HT1080 (cell line): Measurements from ENCODE around the gene AXIN1. TPM values are rescaled to one million over a fixed set of nuclear protein-coding genes. Genes with fewer than 3 reads are reported as not detected.
"Not testable (repeated sequence)": the region's sequence is repeated elsewhere in the genome, so short reads cannot be mapped to it uniquely, and the experiment has no call there.

ENCODE experiments used
- DNase-seq: peaks from one replicate; pipeline ENCODE4 v3.0.0-alpha.2; 2015; ENCODE audit warnings: low read depth
- total RNA-seq: library from RNA; depleted of rRNA; stranded (reverse); fragments of >200 nt; shearing (Covaris generic); gene quantifications from 2 replicates; pipeline ENCODE4 v1.2.3, GENCODE V29; 2014

Gene AXIN1
- total RNA-seq, 1 experiment from 2014 or later = 24.5 TPM

DNA sequence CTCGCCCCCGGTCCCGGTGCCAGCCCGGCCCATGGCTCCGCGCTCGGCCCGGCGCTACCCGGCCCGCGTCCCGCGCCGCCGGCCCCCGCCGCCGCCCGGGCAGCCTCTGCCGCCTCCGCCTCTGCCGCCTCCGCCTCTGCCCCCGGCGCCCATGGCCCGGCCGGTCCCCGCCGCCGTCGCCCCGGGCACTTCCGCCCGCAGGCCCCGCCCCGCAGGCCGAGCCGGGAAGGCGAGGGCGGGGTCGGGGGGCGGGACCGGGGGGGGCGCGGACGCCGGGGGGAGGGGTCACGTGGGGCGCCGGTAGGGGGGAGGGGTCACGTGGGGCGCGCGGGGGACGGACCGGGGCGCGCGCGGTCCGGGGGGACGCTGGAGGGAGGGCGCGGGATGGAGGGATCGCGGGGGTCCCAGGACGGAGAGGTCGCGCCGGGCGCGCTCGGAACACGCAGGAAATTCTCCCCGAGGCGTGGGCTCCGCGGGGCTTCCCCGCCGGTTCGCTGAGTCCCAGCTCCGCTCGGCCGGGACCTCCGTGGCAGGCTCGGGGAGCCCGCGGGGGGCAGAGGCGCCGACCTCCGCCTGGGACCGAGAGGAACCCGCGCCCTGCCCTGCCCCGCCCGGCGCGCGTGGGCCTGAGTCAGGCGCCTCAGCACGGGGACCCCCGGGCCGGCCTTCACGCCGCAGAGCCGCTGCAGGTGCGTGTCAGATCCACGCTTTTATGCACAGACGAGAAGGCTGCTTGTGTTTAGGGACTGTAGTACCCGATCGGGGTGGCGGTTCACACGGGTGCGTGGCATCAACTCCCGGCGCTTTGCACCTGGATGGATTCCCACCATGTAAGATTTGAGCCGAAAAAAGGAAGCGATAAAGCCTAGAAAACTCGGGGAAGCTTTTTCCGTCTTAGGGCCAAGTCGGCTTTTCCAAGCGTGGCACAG, 29.5 kb upstream of the AXIN1 start, which contains the start of gene PGAP6:
TSS of gene PGAP6 (minus strand) at position 190 of the 929 bp plus-strand sequence. CDS start at position 33, 157 bp downstream.
- DNase-seq = no peak

DNA sequence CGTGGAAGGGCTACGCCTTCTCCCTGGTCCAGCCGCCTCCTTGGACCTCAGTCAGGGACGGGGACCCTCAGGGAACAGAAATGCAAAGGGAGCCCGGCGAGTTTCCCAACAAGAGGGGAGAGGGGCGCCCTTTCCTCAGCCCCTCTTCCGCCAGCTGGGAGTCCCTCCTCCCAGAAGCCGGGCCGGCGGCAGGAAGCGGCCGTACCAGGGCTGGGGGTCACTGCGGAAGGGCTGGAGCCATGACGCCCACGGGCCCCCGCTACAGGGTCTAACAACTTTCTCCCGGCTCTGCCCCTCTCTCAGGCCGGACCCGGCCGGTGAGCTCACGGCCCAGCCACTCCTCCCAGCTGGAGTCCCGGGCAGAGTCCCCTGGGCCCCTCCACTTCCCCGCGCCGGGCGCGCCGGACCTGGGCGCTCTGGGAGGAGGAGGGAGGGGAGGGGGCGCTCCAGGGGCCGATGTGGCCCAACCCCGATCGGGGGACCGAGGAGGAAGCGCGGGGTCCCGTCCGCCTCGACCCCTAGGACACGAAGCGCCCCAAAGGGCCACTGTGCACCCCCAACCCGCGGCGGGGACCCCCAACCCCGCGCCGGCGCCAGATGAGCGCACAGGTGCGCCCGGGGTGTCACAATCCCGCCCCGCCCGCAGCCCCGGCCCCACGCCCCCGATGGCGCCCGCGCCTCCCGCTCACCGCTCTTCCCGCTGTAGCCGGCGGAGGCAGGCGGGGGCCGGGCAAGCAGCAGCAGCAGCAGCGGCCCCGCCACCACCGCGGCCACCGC, 28.7 kb upstream of the AXIN1 start:
- no peak for DNase-seq

DNA sequence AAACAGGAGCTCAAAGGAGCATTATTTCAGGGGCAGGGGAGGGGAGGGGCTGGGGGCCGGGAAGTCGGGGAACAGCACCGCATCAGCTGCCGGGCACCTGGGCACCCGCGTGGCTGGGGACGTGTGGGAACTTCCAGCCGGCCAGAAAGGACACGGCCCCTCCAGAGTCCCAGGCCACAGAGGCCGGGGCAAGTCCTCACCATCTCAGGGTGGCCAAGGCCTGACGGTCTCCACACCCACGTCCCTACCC, 28.2 kb upstream of the AXIN1 start:
- no peak for DNase-seq

DNA sequence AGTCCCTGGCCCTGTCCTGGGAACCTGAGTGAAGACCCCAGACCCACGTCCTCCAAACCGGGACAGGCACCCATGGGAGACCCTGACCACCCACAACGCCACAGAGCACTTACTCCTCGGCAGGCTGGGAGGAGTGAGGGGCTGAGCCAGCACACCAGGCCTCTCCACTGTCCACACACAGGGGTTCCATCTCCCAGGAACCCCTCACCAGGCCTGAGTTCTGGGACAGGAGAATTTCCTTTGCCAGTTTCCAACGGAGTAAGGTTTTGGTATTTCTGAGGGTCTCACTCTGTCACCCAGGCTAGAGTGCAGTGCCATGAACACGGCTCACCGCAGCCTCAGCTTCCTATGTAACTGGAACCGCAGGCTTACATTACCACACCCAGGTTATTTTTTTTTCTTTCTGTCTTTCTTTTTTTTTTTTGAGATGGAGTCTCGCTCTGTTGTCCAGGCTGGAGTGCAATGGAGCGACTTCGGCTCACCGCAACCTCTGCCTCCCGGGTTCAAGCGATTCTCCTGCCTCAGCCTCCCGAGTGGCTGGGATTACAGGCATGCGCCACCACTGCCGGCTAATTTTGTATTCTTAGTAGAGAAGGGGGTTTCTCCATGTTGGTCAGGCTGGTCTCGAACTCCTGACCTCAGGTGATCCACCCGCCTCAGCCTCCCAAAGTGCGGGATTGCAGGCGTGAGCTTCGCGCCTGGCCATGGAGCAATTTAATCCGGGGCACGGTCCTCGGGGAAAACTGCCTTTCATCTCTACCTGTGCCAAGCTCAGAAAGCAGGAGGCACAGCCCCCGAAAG, 27.6 kb upstream of the AXIN1 start:
- no peak for DNase-seq

DNA sequence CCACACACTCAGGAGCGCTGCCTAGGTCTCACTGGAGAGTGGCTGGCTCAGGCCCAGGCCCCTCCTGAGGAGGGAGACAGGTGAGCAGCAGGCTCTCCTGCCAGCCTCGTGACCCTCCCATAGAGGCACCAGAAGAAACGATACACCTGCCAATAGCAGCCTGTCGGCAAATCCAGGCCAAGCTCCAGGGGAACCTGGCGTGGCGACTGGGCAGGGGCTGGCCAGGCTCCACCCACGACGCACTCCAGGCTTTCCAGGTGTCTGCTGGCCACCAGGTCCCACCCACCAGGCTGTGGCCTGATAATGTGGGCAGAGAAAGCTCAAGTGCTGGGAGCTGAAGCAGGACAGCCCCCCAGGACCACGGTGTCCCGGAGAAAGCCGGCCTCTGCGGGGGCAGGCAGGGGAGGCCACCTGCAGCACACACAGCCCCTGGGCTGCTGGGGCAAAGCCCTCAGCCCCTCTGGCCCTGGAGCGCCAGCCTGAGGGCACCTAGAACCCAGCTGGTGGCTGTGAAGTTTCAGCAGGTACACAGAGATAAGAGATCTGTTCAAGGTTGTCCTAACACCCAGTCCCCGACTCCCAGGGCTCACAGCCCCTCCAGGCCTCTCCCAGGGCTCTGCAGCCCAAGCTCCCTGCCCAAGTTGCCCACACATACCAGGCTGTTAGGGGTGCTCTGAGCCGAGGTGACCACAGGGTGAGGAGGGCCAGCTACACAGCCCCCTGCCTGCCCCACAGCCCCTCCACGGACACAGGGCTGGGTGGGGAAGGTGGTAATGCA, 26.8 kb upstream of the AXIN1 start:
- DNase-seq = no peak

DNA sequence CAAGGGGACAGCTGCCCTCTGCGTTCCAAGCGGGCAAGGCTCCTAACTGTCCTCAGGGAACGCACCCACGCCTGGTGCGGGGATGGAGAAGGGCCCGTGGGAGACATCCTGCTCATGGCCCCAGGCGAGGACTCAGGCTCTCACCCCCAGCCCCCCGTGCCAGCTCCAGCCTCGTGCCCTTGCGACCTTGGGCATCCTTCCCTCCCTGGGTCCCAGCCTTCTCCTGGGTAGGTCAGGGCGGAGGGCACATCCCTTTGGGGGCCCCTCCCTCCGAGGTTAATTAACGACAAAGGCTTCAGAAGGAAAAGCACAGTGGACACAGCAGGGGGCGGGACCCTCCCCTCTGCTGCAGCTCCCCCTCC, 26.3 kb upstream of the AXIN1 start:
- no peak for DNase-seq

DNA sequence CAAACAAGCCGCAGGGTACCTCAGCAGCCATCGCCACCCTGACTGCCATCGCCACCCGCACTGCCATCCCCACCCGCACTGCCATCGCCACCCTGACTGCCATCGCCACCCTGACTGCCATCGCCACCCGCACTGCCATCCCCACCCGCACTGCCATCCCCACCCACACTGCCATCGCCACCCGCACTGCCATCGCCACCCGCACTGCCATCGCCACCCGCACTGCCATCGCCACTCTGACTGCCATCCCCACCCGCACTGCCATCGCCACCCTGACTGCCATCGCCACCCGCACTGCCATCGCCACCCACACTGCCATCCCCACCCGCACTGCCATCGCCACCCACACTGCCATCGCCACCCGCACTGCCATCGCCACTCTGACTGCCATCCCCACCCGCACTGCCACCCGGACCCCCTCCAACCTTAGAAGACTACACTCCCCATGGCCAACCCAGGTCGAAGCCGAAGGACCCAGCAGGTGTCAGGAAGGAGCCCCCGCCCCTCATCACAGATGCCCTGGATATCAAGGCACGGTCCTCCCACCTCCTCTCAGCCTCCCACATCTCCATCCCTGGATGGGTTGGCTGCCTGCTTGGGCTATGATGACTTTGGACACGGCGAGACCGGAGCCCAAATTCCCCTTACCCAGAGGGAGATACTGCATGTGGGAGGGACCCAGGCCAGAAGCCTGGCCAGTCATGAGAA, 25.7 kb upstream of the AXIN1 start:
- DNase-seq = not testable (repeated sequence)

DNA sequence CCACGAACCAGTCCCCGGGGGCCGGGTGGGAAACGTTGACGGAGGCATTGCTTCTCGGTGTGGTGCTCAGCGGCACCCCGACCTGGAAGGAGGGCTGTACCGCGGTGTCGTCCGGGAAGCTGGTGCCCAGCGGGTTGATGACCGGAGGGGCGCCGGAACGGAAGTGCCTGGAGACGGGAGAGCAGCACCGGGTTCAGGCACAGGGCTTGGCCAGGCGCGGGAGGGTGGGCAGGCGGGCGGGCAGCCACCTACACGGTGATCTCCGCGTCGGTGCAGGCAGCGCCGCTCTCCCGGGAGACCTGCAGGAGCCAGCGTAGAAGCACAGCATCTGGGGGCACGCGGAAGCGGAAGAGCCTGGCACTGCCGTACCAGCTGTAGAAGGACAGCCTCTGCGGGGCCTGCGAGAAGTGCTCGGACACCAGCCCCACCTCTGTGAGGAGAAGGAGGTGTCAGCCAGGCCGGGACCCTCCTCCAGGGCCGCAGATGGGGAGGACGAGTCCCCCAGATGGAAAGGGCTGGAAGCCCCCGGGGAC, 25.0 kb upstream of the AXIN1 start:
- no peak for DNase-seq

DNA sequence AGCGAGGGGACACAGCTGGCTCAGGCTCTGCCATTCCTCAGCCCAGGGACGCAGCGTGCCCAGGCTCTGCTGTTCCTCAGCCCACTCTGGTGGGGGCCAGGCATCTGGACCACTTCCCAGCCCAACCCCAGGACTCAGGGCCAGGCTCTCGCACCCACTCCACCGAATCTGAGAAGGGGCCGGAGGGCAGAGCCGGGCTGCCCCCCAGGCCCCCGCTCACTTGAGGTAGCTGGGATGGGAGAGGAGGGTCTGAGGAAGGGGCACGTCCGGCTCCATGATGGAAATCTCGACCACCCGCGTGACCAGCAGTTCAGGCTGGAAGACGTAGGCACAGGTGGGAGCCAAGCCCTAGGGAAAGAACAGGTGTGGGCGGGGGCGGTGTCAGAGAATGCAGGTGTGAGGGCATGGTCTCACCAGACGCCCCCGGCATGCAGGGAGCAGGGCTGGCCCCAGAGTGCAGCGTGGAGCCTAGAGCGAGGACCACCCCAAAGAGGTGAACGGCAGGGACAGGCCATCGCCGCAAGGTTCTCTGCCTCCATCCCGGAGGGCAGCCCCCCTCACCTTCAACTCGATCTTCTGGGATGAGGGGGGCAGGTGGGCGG, 24.4 kb upstream of the AXIN1 start:
- DNase-seq = no peak

DNA sequence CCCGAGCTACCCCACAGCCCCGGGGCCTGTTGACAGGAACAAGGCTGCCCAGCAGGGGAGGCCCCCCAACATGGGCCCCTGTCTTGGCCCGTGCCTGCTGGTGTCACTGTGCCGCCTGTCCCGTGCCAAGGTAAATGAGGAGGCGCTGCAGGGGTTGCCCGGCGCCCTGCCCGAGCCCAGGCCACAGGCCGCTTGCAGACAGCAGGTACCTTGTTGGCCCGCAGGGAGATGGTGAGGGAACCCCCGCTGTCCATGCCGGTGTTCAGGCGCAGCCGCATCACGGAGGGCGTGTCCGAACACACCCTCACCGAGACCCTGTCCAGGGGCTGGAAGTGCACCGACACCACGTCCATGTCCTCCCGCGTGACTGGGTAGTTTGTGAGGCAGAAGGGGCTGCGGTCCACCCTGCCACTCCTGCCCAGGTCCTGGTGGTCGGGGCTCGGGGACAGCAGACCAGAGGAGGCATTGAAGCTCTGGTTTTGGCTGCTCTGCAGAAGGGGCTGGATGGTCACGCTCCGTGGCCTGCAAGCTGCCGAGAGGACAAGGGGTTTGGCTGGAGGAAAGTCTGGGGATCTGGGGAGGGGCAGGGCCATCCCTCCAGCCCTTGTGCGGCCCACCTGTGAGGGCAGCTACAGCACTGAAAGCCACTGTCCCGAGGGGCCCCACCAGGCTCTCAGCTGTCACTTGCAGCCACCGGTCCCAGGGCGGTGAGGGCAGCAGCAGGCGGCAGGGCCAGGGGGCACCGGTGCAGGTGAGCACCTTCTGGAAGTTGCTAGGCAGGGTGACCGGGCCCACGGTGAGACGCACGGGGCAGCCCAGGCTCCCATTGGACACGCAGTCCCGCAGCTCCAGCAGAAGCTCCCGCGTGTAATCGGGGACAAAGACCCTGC, 23.6 kb upstream of the AXIN1 start:
- DNase-seq = no peak

DNA sequence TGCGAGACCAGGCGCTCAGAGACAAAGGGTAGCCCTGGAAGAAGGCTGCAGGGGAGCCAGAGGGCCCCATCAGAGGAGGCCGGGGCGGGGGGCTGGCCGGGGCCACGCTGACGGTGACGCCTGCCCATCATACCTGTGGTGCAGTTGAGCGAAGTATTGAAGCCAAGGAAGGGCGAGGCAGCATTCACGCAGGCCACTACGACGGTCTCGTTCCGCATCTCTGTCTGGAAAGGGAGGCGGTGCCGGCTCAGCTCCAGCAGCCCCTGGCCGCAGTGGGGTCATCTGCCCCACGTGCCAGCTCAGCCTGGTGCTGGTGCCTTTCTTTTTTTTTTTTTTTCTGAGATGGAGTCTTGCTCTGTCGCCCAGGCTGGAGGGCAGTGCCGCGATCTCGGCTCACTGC, 22.7 kb upstream of the AXIN1 start:
- no peak for DNase-seq

DNA sequence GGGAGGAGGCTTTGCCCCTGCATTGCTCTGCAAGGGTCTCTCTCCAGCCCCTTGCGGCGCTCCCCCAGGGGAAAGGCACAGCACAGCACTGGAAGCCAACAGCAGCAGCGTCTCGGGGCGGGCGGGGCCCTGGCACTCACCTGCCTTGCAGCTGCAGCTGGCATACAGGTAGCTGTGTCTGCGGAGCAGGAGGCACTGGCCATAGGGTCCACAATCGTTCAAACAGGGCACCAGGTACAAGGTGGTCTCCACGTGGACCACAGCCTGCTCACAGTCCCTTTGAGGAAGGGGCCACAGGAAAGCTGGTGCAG, 22.0 kb upstream of the AXIN1 start:
- no peak for DNase-seq

DNA sequence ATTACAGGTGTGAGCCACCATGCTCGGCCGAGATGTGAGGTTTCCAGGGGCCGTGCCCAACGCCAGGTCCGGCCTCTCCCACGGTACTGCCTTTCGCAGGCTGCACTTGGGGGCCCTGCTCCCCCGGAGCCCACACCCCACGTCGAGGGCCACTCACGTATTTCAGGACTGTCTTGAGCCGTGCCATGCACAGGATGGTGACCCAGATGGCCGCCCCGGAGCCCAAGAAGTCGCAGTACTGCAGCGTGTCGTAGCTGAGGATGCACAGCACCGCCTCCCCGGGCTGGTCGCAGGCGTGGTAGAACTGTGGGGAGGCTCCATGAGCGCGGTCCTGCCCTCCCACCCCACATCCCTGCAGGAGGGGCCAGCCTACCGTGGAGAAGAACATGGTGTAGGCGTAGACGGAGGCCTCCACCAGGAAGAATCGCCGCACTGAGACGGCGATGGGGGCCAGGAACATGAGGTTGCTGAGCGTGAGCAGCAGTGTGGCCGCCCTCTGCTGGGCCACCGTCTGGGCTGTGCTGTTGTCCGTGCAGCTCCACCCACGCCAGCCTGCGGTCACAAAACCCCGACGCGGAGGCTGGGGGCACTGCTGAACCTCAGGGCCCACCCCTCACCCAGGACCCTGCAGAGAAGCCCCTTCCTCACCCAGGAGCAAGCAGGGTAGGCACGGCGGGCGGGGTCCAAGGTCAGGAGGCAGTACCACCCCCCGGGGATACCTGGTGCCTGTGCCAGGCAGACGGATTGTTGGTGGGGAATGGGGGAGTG, 21.5 kb upstream of the AXIN1 start:
- no peak for DNase-seq

DNA sequence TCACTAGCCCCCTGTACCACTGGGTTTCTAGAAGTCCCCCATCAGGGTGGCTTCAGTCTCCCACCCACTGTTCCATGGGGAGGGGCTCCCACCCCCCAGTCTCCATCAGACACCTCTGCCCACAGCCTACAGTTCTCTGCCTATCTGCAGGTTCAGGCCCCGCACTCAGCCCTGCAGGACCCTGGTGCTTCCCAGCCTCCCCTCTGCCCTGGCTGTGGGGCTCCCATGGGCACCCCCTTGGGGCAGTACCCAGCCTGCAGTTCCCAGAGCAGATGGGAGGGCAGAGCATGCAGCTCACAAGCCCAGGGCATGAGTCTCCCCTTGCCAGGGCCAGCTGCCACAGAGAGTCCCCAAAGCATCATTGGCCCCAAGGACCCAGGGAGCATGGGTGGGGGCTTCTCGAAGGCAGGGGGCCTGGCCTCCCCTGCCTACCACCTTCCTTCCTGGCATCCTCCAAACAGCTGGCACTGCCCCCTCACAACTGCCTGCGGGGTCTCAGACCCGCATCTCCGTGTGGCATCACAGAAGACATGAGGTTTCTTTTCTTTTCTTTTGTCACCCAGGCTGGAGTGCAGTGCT, 20.6 kb upstream of the AXIN1 start:
- DNase-seq = no peak

DNA sequence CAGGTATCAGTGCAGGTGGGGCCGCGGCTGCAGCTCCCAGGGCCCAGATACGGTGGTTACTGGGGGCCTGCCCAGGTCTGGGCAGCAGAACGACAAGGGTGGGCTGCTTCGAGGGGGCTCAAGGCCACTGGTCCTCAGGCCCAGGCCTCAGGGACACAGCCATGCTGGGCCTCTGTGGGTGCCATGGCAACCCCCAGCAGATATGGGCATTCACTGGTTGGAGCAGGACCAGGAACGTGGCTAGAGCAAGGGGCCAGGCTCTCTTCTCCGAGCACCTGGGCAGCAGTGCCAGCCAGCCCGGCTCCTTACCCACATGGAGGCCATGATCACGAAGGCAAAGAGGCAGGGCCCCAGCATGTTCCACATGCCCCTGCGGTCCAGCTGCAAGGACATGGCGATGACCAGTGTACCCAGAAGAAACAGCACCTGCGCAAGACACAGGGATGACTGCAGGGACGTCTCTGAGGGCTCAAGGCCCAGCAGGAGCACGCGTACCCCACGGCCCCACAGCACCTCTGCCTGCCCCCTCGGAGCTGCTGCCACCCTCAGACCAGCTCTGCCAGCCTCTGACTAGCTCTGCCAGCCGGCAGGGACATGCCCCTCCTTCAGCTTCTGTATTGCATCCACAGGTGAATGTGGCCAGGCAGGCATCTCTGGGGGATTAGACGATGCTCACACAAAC, 19.9 kb upstream of the AXIN1 start:
- no peak for DNase-seq

DNA sequence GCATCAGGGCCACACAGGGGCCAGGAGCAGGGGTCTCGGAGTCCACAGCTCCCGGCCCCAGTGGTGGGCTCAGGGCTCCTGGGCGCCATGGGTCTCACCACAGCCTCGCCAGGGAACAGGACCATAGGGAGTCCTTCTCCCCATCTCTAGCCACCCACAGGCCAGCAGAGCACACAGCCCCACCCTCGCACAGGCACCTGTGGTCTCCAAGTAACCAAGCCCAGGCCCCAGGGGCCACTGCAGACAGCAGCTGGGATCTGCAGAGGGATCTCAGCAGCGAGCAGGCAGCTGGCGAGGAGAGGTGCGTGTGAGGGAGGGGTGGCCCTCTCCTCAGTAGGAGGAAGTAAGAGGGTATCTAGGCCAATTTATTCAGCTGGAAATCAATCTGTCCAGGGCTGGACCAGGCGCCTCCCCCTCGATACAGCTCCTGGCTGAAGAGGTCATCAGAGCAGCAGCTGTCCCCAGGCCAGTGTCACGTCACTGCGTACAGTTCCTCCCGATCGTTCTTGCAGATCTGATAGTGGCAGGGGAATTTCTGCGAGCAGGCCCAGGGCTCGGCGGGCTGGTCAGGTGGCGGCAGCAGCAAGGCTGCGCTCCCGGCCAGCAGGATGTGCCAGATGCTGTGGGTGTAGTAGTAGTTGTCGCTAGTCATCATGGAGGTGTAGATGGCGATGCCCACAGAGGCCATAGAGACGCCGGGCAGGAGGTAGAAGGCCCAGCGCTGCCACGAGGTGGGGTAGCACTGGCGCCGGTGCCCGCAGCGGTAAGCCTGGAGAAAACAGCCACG, 19.2 kb upstream of the AXIN1 start:
- DNase-seq = no peak
